ENCODE results near the gene CCDC142. TPM values are rescaled to one million over a fixed set of nuclear protein-coding genes. Genes with fewer than 3 reads are reported as not detected.

CCDC142 gene
- total and polyA plus RNA-seq, 2 donors (not counting 1 experiment from before 2014, with no cell fraction given), result 13.0 to 61.6 TPM

DNA sequence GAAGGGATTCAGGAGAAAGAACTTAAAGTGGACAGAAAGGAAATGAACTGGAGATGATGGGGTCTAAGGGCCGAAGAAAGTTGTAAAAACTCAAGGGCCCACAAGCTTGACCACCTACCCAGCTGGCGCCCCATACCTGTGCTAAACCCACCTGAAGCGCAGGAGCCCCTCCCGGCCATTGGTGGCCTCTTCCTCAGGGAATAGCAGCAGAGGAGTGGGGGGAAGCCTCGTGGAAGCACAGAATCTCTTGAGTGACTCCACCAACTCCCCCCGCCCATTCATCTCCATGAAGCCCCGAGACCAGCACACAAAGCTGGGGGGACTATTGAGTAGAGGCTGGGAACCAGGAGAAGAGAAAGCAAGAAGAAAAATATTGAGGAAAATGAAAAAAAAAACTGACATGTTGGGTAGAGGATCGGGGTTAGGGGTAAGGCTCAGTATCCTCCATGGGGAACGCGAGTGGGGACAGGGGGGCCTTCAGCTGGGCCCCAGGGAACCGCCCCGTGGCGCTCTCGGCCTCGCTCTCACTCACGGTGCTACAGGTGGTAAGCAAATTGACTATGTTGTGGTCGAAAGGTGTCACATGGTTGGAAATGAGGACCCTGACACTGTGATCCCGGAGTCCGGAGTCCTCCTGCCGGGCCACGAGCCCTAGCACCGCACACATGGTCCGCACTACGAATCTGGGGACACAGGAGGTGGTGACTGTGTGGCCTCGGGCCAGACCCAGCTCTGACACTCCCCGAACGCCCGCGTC is 46.0 kb upstream of the CCDC142 start:
- H3K27me3 Mint-ChIP-seq, result no peaks in the 10 kb centered on the region
- intact Hi-C loops (cut with micrococcal nuclease), result loop anchor here (1.0 to 5.0 kb wide), 9 partner anchors 21 to 1296 kb away; partner anchors contain the start of genes C2orf81, CCT7, INO80B and MRPL53
- Histone ChIP-seq H2AFZ (ENCODE audit: insufficient read depth, low read depth, low read length, poor library complexity, severe bottlenecking) (peak overlapping the region; percentile 81), H3K4me2 (replicated peaks; ENCODE audit: low read depth, low read length, poor library complexity, severe bottlenecking) (peak overlapping the region; percentile 95), H3K9me3 (ENCODE audit: control extremely low read depth in 1 of 3, control insufficient read depth in 2 of 3, insufficient read depth in 1 of 3, low read length in 2 of 3) (no peaks in the 10 kb centered on the region), H3K79me2 (ENCODE audit: control insufficient read depth, insufficient read depth, low read length) (peaks cover 31% of the 10 kb centered on the region), H3K36me3 (replicated peaks in 1 of 2; ENCODE audit: control extremely low read depth in 1 of 2, control insufficient read depth in 1 of 2, extremely low read depth in 1 of 2, insufficient read depth in 2 of 2, low read length in 1 of 2) (peaks cover 0 to 47% of the 10 kb centered on the region in 2 experiments), H3K27me3 (replicated peaks in 1 of 4; ENCODE audit: control extremely low read depth in 1 of 4, control insufficient read depth in 3 of 4, insufficient read depth in 4 of 4, low read length in 3 of 4) (no peaks in the 10 kb centered on the region), H4K20me1 (ENCODE audit: control insufficient read depth, insufficient read depth, low read length, poor library complexity, severe bottlenecking) (peaks cover 17% of the 10 kb centered on the region), H3K4me1 (ENCODE audit: control insufficient read depth in 2 of 2, insufficient read depth in 2 of 2, low read length in 2 of 2) (peaks cover 39 to 49% of the 10 kb centered on the region in 2 donors), H3K4me3 (ENCODE audit: control extremely low read depth in 1 of 5, extremely low read depth in 1 of 5, insufficient read depth in 1 of 5, low read depth in 2 of 5, low read length in 4 of 5) (peak overlapping the region; percentile 62 to 98 (median 70)), H3K9ac (ENCODE audit: low read length) (peak overlapping the region; percentile 78), H3K27ac (ENCODE audit: low read length in 2 of 2) (peak overlapping the region; percentile 84 to 90)
- peak overlapping the region; percentile 97 for H3K4me3 Mint-ChIP-seq
- TF ChIP-seq, protein P1, sequence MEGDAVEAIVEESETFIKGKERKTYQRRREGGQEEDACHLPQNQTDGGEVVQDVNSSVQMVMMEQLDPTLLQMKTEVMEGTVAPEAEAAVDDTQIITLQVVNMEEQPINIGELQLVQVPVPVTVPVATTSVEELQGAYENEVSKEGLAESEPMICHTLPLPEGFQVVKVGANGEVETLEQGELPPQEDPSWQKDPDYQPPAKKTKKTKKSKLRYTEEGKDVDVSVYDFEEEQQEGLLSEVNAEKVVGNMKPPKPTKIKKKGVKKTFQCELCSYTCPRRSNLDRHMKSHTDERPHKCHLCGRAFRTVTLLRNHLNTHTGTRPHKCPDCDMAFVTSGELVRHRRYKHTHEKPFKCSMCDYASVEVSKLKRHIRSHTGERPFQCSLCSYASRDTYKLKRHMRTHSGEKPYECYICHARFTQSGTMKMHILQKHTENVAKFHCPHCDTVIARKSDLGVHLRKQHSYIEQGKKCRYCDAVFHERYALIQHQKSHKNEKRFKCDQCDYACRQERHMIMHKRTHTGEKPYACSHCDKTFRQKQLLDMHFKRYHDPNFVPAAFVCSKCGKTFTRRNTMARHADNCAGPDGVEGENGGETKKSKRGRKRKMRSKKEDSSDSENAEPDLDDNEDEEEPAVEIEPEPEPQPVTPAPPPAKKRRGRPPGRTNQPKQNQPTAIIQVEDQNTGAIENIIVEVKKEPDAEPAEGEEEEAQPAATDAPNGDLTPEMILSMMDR (IDR thresholded peaks at IDR 0.05), result peak; percentile 1
- no peak for TF ChIP-seq EZH2 (IDR thresholded peaks at IDR 0.05; ENCODE audit: borderline replicate concordance, insufficient read depth, low read depth, low read length, poor library complexity, severe bottlenecking)
- peaks cover 43% of the 10 kb centered on the region for H3K4me1 Mint-ChIP-seq
- peak overlapping the region; percentile 96 for H3K27ac Mint-ChIP-seq
- DNase-seq, result no peak
- H3K9me3 Mint-ChIP-seq (ENCODE audit: insufficient read depth), result no peaks in the 10 kb centered on the region
- 16% methylated on average over 26 of the region's 29 CpGs for WGBS (ENCODE audit: insufficient coverage)
- ATAC-seq (ENCODE audit: low read depth), result peak; percentile 0
- ChIA-PET CTCF (interaction anchor here (1.0 to 9.6 kb wide), 6 partner anchors 16 to 137 kb away, joined by 3 to 71 read pairs (median 24); partner anchors contain the start of genes CCDC142, PCGF1 and TTC31), POLR2A (interaction anchor here (1.0 to 2.7 kb wide), 11 partner anchors 10 to 347 kb away, joined by 3 to 19 read pairs (median 7); partner anchors contain the start of genes CCDC142, INO80B, MRPL53 and PCGF1)
